Measurements from ENCODE around the gene GFOD2.

GFOD2 gene

GRCh38 chr16:67674851-67675578, 44.1 kb downstream of the GFOD2 start:
- no peak for TF ChIP-seq ZBTB48 (tag by site-specific recombination; IDR thresholded peaks at IDR 0.05)
- TF ChIP-seq GLI4 (tag by site-specific recombination; IDR thresholded peaks at IDR 0.05) = no peak
- TF ChIP-seq ZSCAN23 (tag by site-specific recombination; IDR thresholded peaks at IDR 0.05) = no peak
- no peak for TF ChIP-seq ZNF658 (tag by site-specific recombination; IDR thresholded peaks at IDR 0.05)
- no peak for TF ChIP-seq ZNF112 (tag by site-specific recombination; IDR thresholded peaks at IDR 0.05)
- TF ChIP-seq ZBTB6 (tag by site-specific recombination; IDR thresholded peaks at IDR 0.05) = no peak
- Histone ChIP-seq H3K9me3 (ENCODE audit: control insufficient read depth, insufficient read depth, low read depth, low read length) (no peaks in the 10 kb centered on the region), H3K4me3 (ENCODE audit: low read depth, low read length) (no peak overlapping the region), H3K4me1 (ENCODE audit: control insufficient read depth, insufficient read depth, low read length) (0 out of 2 replicates have a peak, but pooled peaks cover 3% of the 10 kb centered on the region), H3K27ac (ENCODE audit: extremely low read depth, low read depth, low read length) (no peak overlapping the region), H3K36me3 (ENCODE audit: control insufficient read depth in 2 of 2, insufficient read depth in 1 of 2, low read length in 2 of 2) (peaks cover 0 to 18% of the 10 kb centered on the region in 2 experiments; a peak in 1 of 3 replicates)
- ChIA-PET CTCF (interaction anchor here (0.6 to 1.3 kb wide), 4 partner anchors 39 to 209 kb away, joined by 3 to 4 read pairs (median 3); partner anchors contain the start of gene NRN1L), POLR2A (no interaction called here)

- CTCF ChIA-PET = interaction anchor here (0.5 to 3.1 kb wide), 16 partner anchors 9 to 429 kb away, joined by 3 to 31 read pairs (median 4); partner anchors contain the start of genes CENPT, GFOD2 and NRN1L
- no peak overlapping the region for H3K27ac ChIP-seq (ENCODE audit: extremely low read depth, low read depth, low read length)
- H3K9me3 ChIP-seq (ENCODE audit: control insufficient read depth, insufficient read depth, low read depth, low read length) = no peaks in the 10 kb centered on the region
- no peak overlapping the region for H3K4me3 ChIP-seq (ENCODE audit: low read depth, low read length)
- 0 out of 2 replicates have a peak, but pooled peaks have one; percentile 23 for TF ChIP-seq ZNF398 (tag by site-specific recombination; IDR thresholded peaks at IDR 0.05)
- no peak for TF ChIP-seq ZNF658 (tag by site-specific recombination; IDR thresholded peaks at IDR 0.05)
- H3K4me1 ChIP-seq (ENCODE audit: control insufficient read depth, insufficient read depth, low read length) = 0 out of 2 replicates have a peak, but pooled peaks cover 3% of the 10 kb centered on the region
- POLR2A ChIA-PET = interaction anchor here (0.6 kb wide), 1 partner anchor 46 kb away, joined by 4 read pairs; no protein-coding TSS in a partner anchor
- H3K36me3 ChIP-seq (ENCODE audit: control insufficient read depth in 2 of 2, insufficient read depth in 1 of 2, low read length in 2 of 2) = peaks cover 0 to 16% of the 10 kb centered on the region in 2 experiments; a peak in 1 of 3 replicates
Measured at GRCh38 chr16:67673712-67674580, 45.2 kb downstream of the GFOD2 start.

GRCh38 chr16:67672739-67673662, 46.1 kb downstream of the GFOD2 start:
- no peak overlapping the region for H3K4me3 ChIP-seq (ENCODE audit: low read depth, low read length)
- no peak overlapping the region for H3K27ac ChIP-seq (ENCODE audit: extremely low read depth, low read depth, low read length)
- H3K4me1 ChIP-seq (ENCODE audit: control insufficient read depth, insufficient read depth, low read length) = 0 out of 2 replicates have a peak, but pooled peaks cover 3% of the 10 kb centered on the region
- H3K9me3 ChIP-seq (ENCODE audit: control insufficient read depth, insufficient read depth, low read depth, low read length) = no peaks in the 10 kb centered on the region
- ChIA-PET POLR2A (interaction anchor here (0.6 kb wide), 1 partner anchor 45 kb away, joined by 4 read pairs; no protein-coding TSS in a partner anchor), CTCF (interaction anchor here (0.5 to 3.1 kb wide), 28 partner anchors 10 to 430 kb away, joined by 3 to 31 read pairs (median 4); partner anchors contain the start of genes CENPT, GFOD2, NFATC3 and PARD6A)
- H3K36me3 ChIP-seq (ENCODE audit: control insufficient read depth in 2 of 2, insufficient read depth in 1 of 2, low read length in 2 of 2) = peaks cover 0 to 16% of the 10 kb centered on the region in 2 experiments; a peak in 1 of 3 replicates
- no peak for TF ChIP-seq ZNF621 (tag by site-specific recombination; IDR thresholded peaks at IDR 0.05)
- TF ChIP-seq ZNF704 (tag by site-specific recombination; IDR thresholded peaks at IDR 0.05) = no peak
- TF ChIP-seq ZNF510 (tag by site-specific recombination; IDR thresholded peaks at IDR 0.05; ENCODE audit: insufficient replicate concordance) = no peak
- TF ChIP-seq SCRT2 (tag by site-specific recombination; IDR thresholded peaks at IDR 0.05) = peak; percentile 32; the same call in 1 of the 2 replicates
- no peak for TF ChIP-seq ZNF157 (tag by site-specific recombination; IDR thresholded peaks at IDR 0.05)
- peak; percentile 18; the same call in 1 of the 2 replicates for TF ChIP-seq SP7 (tag by site-specific recombination; IDR thresholded peaks at IDR 0.05)
- no peak for TF ChIP-seq ZNF16 (tag by site-specific recombination; IDR thresholded peaks at IDR 0.05; ENCODE audit: low read depth)
- no peak for TF ChIP-seq SP3 (tag by site-specific recombination; IDR thresholded peaks at IDR 0.05)
- peak; percentile 21; the same call in 1 of the 2 replicates for TF ChIP-seq ZNF398 (tag by site-specific recombination; IDR thresholded peaks at IDR 0.05)
- no peak for TF ChIP-seq ZBTB44 (tag by site-specific recombination; IDR thresholded peaks at IDR 0.05)

Data from HEK293 (cell line).